Hindlimb muscle (tissue), 1 donor: ENCODE results near the gene SCGB1C1. TPM values are rescaled to one million over a fixed set of nuclear protein-coding genes. Genes with fewer than 3 reads are reported as not detected.

ENCODE experiments used
- DNase-seq: peaks from one replicate; pipeline ENCODE4 v3.0.0-alpha.2; 2013
- polyA plus RNA-seq: library from polyadenylated mRNA; unstranded; fragments of 120-200 nt; gene quantifications from one replicate; pipeline ENCODE4 v1.2.1, GENCODE V29; 2013; ENCODE audit not compliant: insufficient read length

The SCGB1C1 gene
- polyA plus RNA-seq, 1 donor, result not detected

- no peak for DNase-seq
These were observed 12.5 kb downstream of the SCGB1C1 start for GRCh38 chr11:205221-206001.

GRCh38 chr11:206002-206384 lies 13.1 kb downstream of the SCGB1C1 start:
- no peak for DNase-seq

- no peak for DNase-seq
These were observed 13.8 kb downstream of the SCGB1C1 start for GRCh38 chr11:206526-207207.

GRCh38 chr11:207208-207862 lies 14.5 kb downstream of the SCGB1C1 start, which contains the start of the genes BET1L and RIC8A:
Gene BET1L (minus strand): TSS chr11:207399. CDS start chr11:207321, 78 bp downstream.
Gene RIC8A (plus strand): TSS chr11:207708. CDS start chr11:208855, 1,147 bp downstream.
- peak; percentile 95 for DNase-seq

GRCh38 chr11:207863-208180 lies 14.9 kb downstream of the SCGB1C1 start:
- no peak for DNase-seq

- DNase-seq, result peak; percentile 90
These were observed 15.5 kb downstream of the SCGB1C1 start for GRCh38 chr11:208181-208916.

GRCh38 chr11:208917-209260 lies 16.0 kb downstream of the SCGB1C1 start:
- DNase-seq, result no peak

GRCh38 chr11:209275-210121 lies 16.6 kb downstream of the SCGB1C1 start:
- DNase-seq, result no peak

- no peak for DNase-seq
These were observed 17.4 kb downstream of the SCGB1C1 start for GRCh38 chr11:210122-210802.

GRCh38 chr11:210803-211180 lies 17.9 kb downstream of the SCGB1C1 start:
- DNase-seq, result no peak

- no peak for DNase-seq
These were observed 18.4 kb downstream of the SCGB1C1 start for GRCh38 chr11:211295-211694.

- DNase-seq, result no peak
These were observed 18.9 kb downstream of the SCGB1C1 start for GRCh38 chr11:211741-212140.

- no peak for DNase-seq
These were observed 19.5 kb downstream of the SCGB1C1 start for GRCh38 chr11:212150-213100.

GRCh38 chr11:213111-213510 lies 20.2 kb downstream of the SCGB1C1 start:
- no peak for DNase-seq

- no peak for DNase-seq
These were observed 21.2 kb downstream of the SCGB1C1 start for GRCh38 chr11:214083-214482.

- DNase-seq, result no peak
These were observed 22.7 kb downstream of the SCGB1C1 start for GRCh38 chr11:215581-216037.

GRCh38 chr11:216081-216974 lies 23.4 kb downstream of the SCGB1C1 start:
- no peak for DNase-seq

GRCh38 chr11:217704-218103 lies 24.8 kb downstream of the SCGB1C1 start:
- DNase-seq, result no peak
